Trophoblast cell (in vitro differentiated cells and primary cell): Measurements from ENCODE around the gene GNB2.

ENCODE experiments used
- DNase-seq, 2 donors: peaks; one replicate each; pipeline ENCODE4 v3.0.0-alpha.2; 2016
- H2AFZ ChIP-seq: 2 replicates; pipeline ENCODE4 v1.6.1; 2013; ENCODE audit warnings: low read length, moderate library complexity, mild to moderate bottlenecking; ENCODE audit not compliant: insufficient read depth, poor library complexity
- H2AK5ac ChIP-seq: 2 replicates; pipeline ENCODE4 v1.6.1; 2013; ENCODE audit warnings: mild to moderate bottlenecking, low read length
- H2BK120ac ChIP-seq: 2 replicates; pipeline ENCODE4 v1.6.1; 2013; ENCODE audit warnings: low read length, mild to moderate bottlenecking, moderate library complexity; ENCODE audit not compliant: insufficient read depth, poor library complexity
- H2BK12ac ChIP-seq: 2 replicates; pipeline ENCODE4 v1.6.1; 2013; ENCODE audit warnings: mild to moderate bottlenecking, low read length, moderate library complexity
- H2BK5ac ChIP-seq: 2 replicates; pipeline ENCODE4 v1.6.1; 2013; ENCODE audit warnings: low read length, low read depth, moderate library complexity, mild to moderate bottlenecking; ENCODE audit not compliant: poor library complexity
- H3K14ac ChIP-seq: 2 replicates; pipeline ENCODE4 v1.6.1; 2013; ENCODE audit warnings: mild to moderate bottlenecking, low read length
- H3K18ac ChIP-seq: 2 replicates; pipeline ENCODE4 v1.6.1; 2013; ENCODE audit warnings: mild to moderate bottlenecking, low read length
- H3K23ac ChIP-seq: 2 replicates; pipeline ENCODE4 v1.6.1; 2013; ENCODE audit warnings: low read length
- H3K27ac ChIP-seq: 2 replicates; pipeline ENCODE4 v1.5.1; 2013; ENCODE audit warnings: low read depth, mild to moderate bottlenecking, inconsistent platforms, low read length, moderate library complexity
- H3K27me3 ChIP-seq: 2 replicates; pipeline ENCODE4 v1.6.1; 2013; ENCODE audit warnings: inconsistent platforms, mild to moderate bottlenecking, low read length, moderate library complexity; ENCODE audit not compliant: insufficient read depth
- H3K36me3 ChIP-seq, 2 experiments: 1 replicate in 1 of 2; 2 replicates in 1 of 2; pipeline ENCODE4 v1.6.1; 2013; ENCODE audit warnings: low read length in 2 of 2, mild to moderate bottlenecking in 2 of 2, moderate library complexity in 1 of 2; ENCODE audit not compliant: insufficient read depth in 2 of 2, control insufficient read depth in 1 of 2
- H3K4ac ChIP-seq: 2 replicates; pipeline ENCODE4 v1.6.1; 2013; ENCODE audit warnings: low read depth, mild to moderate bottlenecking, low read length, moderate library complexity
- H3K4me1 ChIP-seq, 2 experiments: 1 replicate in 1 of 2; 2 replicates in 1 of 2; pipeline ENCODE4 v1.6.1; 2013; ENCODE audit warnings: low read length in 2 of 2, mild to moderate bottlenecking in 2 of 2, moderate library complexity in 1 of 2; ENCODE audit not compliant: insufficient read depth in 2 of 2, control insufficient read depth in 1 of 2
- H3K4me2 ChIP-seq: 2 replicates; pipeline ENCODE4 v1.6.1; 2013; ENCODE audit warnings: inconsistent platforms, mild to moderate bottlenecking, low read length, moderate library complexity
- H3K4me3 ChIP-seq: 2 replicates; pipeline ENCODE4 v1.5.1; 2013; ENCODE audit warnings: mild to moderate bottlenecking, low read depth, low read length, inconsistent platforms
- H3K79me1 ChIP-seq: one replicate; pipeline ENCODE4 v1.6.1; 2013; ENCODE audit warnings: low read length
- H3K79me2 ChIP-seq: 2 replicates; pipeline ENCODE4 v1.6.1; 2013; ENCODE audit warnings: low read length, mild to moderate bottlenecking; ENCODE audit not compliant: control insufficient read depth, insufficient read depth, poor library complexity
- H3K9ac ChIP-seq: 2 replicates; pipeline ENCODE4 v1.6.1; 2013; ENCODE audit warnings: mild to moderate bottlenecking, low read length
- H3K9me3 ChIP-seq: 2 replicates; pipeline ENCODE4 v1.6.1; 2013; ENCODE audit warnings: low read depth, mild to moderate bottlenecking, control low read depth, inconsistent platforms, low read length; ENCODE audit not compliant: insufficient read depth
- H4K12ac ChIP-seq: 2 replicates; pipeline ENCODE4 v1.6.1; 2013; ENCODE audit warnings: low read depth, mild to moderate bottlenecking, low read length, moderate library complexity
- H4K8ac ChIP-seq: 2 replicates; pipeline ENCODE4 v1.6.1; 2013; ENCODE audit warnings: low read depth, mild to moderate bottlenecking, low read length, moderate library complexity
- H4K91ac ChIP-seq: one replicate; pipeline ENCODE4 v1.6.1; 2013; ENCODE audit warnings: low read depth, mild to moderate bottlenecking, low read length, moderate library complexity
- WGBS: extraction: QIAGEN DNeasy Blood & Tissue Kit; methylation state at CpG from one replicate; pipeline ENCODE4 v1.1.7; 2013; ENCODE audit warnings: missing lambda C conversion rate; ENCODE audit not compliant: insufficient read length, insufficient coverage; ENCODE audit errors: extremely low coverage; 5-methylcytosine and 5-hydroxymethylcytosine counted together

Gene GNB2

DNA sequence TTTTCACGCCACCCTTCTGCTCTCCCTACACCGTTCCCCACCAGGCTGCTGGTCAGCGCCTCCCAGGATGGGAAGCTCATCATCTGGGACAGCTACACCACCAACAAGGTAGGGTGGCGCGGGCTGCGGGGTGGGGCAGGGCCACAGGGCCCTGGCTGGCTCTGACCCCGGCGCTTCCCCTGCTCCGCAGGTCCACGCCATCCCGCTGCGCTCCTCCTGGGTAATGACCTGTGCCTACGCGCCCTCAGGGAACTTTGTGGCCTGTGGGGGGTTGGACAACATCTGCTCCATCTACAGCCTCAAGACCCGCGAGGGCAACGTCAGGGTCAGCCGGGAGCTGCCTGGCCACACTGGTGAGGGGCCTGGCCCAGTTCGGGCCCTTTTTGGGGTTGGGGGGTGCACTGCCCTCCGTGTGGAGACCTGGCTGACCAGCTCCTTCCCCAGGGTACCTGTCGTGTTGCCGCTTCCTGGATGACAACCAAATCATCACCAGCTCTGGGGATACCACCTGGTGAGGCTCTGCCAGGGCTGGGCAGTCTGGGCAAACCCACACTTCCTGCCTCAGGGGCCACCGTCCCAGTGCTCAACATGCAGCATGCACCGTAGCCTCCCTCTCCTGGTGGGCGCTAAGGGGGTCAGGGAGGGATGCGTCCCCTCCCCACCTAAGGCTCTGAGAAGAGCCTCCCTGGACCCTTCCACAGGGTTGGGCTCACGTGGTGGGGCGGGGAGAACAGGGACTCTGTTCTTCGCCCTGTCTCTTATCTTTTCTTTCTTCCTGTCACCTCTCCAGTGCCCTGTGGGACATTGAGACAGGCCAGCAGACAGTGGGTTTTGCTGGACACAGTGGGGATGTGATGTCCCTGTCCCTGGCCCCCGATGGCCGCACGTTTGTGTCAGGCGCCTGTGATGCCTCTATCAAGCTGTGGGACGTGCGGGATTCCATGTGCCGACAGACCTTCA is 4.0 kb downstream of the GNB2 start:
- no CpG with 5 or more reads among the region's 36 CpGs for WGBS
- H2BK12ac ChIP-seq, result no peak overlapping the region
- H3K14ac ChIP-seq, result no peak overlapping the region
- no peaks in the 10 kb centered on the region for H3K9me3 ChIP-seq
- no peak overlapping the region for H2AK5ac ChIP-seq
- no peak overlapping the region for H3K9ac ChIP-seq
- peaks cover 0 to 4% of the 10 kb centered on the region in 2 experiments for H3K4me1 ChIP-seq
- H3K4me3 ChIP-seq, result no peak overlapping the region
- no peak overlapping the region for H3K27ac ChIP-seq
- no peak for DNase-seq
- H4K8ac ChIP-seq, result no peak overlapping the region
- no peak overlapping the region for H2BK5ac ChIP-seq
- H3K4ac ChIP-seq, result no peak overlapping the region
- H4K12ac ChIP-seq, result no peak overlapping the region
- H3K36me3 ChIP-seq, result peaks cover 59 to 60% of the 10 kb centered on the region in 2 experiments
- H3K4me2 ChIP-seq, result no peak overlapping the region
- no peak overlapping the region for H2AFZ ChIP-seq
- H3K23ac ChIP-seq, result no peak overlapping the region
- H3K27me3 ChIP-seq, result no peaks in the 10 kb centered on the region
- H3K79me1 ChIP-seq, result peaks cover 17% of the 10 kb centered on the region
- H4K91ac ChIP-seq, result no peak overlapping the region
- H3K18ac ChIP-seq, result no peak overlapping the region
- peaks cover 20% of the 10 kb centered on the region for H3K79me2 ChIP-seq
- H2BK120ac ChIP-seq, result no peak overlapping the region

GRCh38 chr7:100678291-100678984 is 4.9 kb downstream of the GNB2 start:
- Histone ChIP-seq H2AFZ (no peak overlapping the region), H3K4me2 (no peak overlapping the region), H2BK12ac (no peak overlapping the region), H3K18ac (no peak overlapping the region), H3K79me2 (peaks cover 19% of the 10 kb centered on the region), H4K8ac (no peak overlapping the region), H3K4me3 (no peak overlapping the region), H3K4ac (no peak overlapping the region), H3K14ac (no peak overlapping the region), H4K91ac (no peak overlapping the region), H3K9ac (no peak overlapping the region), H3K27ac (no peak overlapping the region), H3K9me3 (no peaks in the 10 kb centered on the region), H2BK5ac (no peak overlapping the region), H3K23ac (no peak overlapping the region), H3K4me1 (peaks cover 0 to 4% of the 10 kb centered on the region in 2 experiments), H2AK5ac (no peak overlapping the region), H3K36me3 (peaks cover 67 to 68% of the 10 kb centered on the region in 2 experiments), H3K79me1 (peaks cover 16% of the 10 kb centered on the region), H3K27me3 (no peaks in the 10 kb centered on the region), H4K12ac (no peak overlapping the region), H2BK120ac (no peak overlapping the region)
- no CpG with 5 or more reads among the region's 35 CpGs for WGBS
- no peak for DNase-seq

DNA sequence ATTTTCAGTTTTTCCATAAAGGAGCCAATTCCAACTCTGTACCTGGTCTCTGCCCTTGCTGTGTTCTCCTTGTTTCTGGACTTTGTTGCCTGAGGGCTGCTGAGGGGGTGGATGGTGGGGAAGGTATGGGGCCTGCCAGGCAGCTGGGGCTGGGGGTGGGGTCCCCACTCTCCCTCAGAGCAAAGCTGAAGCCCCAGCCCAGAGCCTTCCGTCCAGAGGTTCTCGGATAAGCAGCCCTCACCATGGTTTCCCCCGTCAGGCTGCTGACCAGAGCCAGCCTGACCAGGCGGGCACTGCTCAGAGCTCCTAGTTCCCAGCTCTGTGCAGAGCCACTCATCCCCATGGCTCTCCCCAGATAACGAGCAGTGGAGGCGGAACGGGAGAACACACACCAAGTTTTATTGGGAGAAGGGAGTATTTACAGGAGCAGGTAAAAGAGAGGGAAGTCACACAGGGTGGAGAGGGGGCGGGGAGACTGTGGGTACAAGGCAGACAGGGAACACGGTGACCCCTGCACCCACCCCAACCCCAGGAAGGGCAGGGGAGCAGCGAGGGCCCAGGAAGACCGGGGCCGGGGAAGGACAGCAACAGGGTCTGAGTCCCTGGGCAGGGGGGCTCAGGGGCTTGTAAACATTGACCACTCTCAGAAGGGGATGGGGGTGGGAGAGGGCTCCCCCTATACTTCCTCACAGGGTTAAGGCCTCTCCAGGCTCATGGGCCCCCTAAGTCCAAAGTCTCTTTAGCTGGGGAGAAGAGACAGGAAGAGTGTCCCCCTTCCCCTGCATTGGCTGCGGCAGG is 5.8 kb downstream of the GNB2 start:
- no peaks in the 10 kb centered on the region for H3K27me3 ChIP-seq
- no peak overlapping the region for H3K27ac ChIP-seq
- no peak overlapping the region for H3K4me2 ChIP-seq
- no peak for DNase-seq
- no peak overlapping the region for H4K8ac ChIP-seq
- H3K23ac ChIP-seq, result no peak overlapping the region
- H3K4me1 ChIP-seq, result peaks cover 0 to 4% of the 10 kb centered on the region in 2 experiments
- no peak overlapping the region for H3K4ac ChIP-seq
- no CpG with 5 or more reads among the region's 13 CpGs for WGBS
- no peak overlapping the region for H4K12ac ChIP-seq
- H2AK5ac ChIP-seq, result no peak overlapping the region
- no peak overlapping the region for H2BK120ac ChIP-seq
- no peak overlapping the region for H2BK12ac ChIP-seq
- H3K79me2 ChIP-seq, result peaks cover 12% of the 10 kb centered on the region
- no peak overlapping the region for H4K91ac ChIP-seq
- no peak overlapping the region for H3K9ac ChIP-seq
- H3K79me1 ChIP-seq, result peaks cover 8% of the 10 kb centered on the region
- no peak overlapping the region for H2AFZ ChIP-seq
- no peak overlapping the region for H3K14ac ChIP-seq
- H2BK5ac ChIP-seq, result no peak overlapping the region
- H3K36me3 ChIP-seq, result peaks cover 76 to 77% of the 10 kb centered on the region in 2 experiments
- H3K9me3 ChIP-seq, result no peaks in the 10 kb centered on the region
- no peak overlapping the region for H3K18ac ChIP-seq
- no peak overlapping the region for H3K4me3 ChIP-seq

GRCh38 chr7:100679927-100680575 is 6.5 kb downstream of the GNB2 start:
- H2BK120ac ChIP-seq, result no peak overlapping the region
- WGBS, result no CpG with 5 or more reads among the region's 13 CpGs

More at GRCh38 chr7:100679927-100680575, 6.5 kb downstream of the GNB2 start:
- no peak overlapping the region for H2BK12ac ChIP-seq
- no peak overlapping the region for H3K14ac ChIP-seq
- H3K4me2 ChIP-seq, result no peak overlapping the region
- H2BK5ac ChIP-seq, result no peak overlapping the region
- H4K12ac ChIP-seq, result no peak overlapping the region
- H3K79me1 ChIP-seq, result peaks cover 2% of the 10 kb centered on the region
- peaks cover 4% of the 10 kb centered on the region for H3K79me2 ChIP-seq
- no peak overlapping the region for H3K27ac ChIP-seq
- no peaks in the 10 kb centered on the region for H3K9me3 ChIP-seq
- H3K27me3 ChIP-seq, result no peaks in the 10 kb centered on the region
- no peak overlapping the region for H4K8ac ChIP-seq
- peaks cover 83 to 84% of the 10 kb centered on the region in 2 experiments for H3K36me3 ChIP-seq
- no peak overlapping the region for H2AFZ ChIP-seq
- H3K23ac ChIP-seq, result no peak overlapping the region
- H3K4me1 ChIP-seq, result peaks cover 0 to 4% of the 10 kb centered on the region in 2 experiments
- no peak overlapping the region for H3K9ac ChIP-seq
- H3K18ac ChIP-seq, result no peak overlapping the region
- H3K4me3 ChIP-seq, result no peak overlapping the region
- DNase-seq, result peak; percentile 47 to 56
- H3K4ac ChIP-seq, result no peak overlapping the region
- H4K91ac ChIP-seq, result no peak overlapping the region
- H2AK5ac ChIP-seq, result no peak overlapping the region
